Cardiac septum (tissue), 1 donor: ENCODE results near the gene CENPC. TPM values are rescaled to one million over a fixed set of nuclear protein-coding genes. Genes with fewer than 3 reads are reported as not detected.

ENCODE experiments used
- DNase-seq: peaks from one replicate; pipeline ENCODE4 v3.0.0-alpha.2; 2020; ENCODE audit warnings: low spot score
- intact Hi-C: fragments of 100-400 bp; cut with DNase I; formaldehyde crosslinking; loops from one replicate; pipeline ENCODE4 v1.14.0; 2022
- long read RNA-seq: library from polyadenylated mRNA; unstranded; transcript quantifications from one replicate; pipeline ENCODE4 v2.0.0, GENCODE V29; 2021
- total RNA-seq: library from RNA; stranded (reverse); fragmentation: NEBNext Ultra II Directional; extraction: Animal tissue kit (Norgen Biotek cat#: 25700); gene quantifications from one replicate; pipeline ENCODE4 v1.2.1, GENCODE V29; 2021
- donor health status: DM: no; HTN: no; CAD: no.

Gene CENPC
- 9.3 TPM for total RNA-seq
- long read RNA-seq, full-length matches to known transcripts, result 3 of 7 reads
- long read RNA-seq, partial matches to known transcripts, result 1 of 7 reads
- long read RNA-seq, other reads (novel, unspliced or antisense), result 3 of 7 reads

DNA sequence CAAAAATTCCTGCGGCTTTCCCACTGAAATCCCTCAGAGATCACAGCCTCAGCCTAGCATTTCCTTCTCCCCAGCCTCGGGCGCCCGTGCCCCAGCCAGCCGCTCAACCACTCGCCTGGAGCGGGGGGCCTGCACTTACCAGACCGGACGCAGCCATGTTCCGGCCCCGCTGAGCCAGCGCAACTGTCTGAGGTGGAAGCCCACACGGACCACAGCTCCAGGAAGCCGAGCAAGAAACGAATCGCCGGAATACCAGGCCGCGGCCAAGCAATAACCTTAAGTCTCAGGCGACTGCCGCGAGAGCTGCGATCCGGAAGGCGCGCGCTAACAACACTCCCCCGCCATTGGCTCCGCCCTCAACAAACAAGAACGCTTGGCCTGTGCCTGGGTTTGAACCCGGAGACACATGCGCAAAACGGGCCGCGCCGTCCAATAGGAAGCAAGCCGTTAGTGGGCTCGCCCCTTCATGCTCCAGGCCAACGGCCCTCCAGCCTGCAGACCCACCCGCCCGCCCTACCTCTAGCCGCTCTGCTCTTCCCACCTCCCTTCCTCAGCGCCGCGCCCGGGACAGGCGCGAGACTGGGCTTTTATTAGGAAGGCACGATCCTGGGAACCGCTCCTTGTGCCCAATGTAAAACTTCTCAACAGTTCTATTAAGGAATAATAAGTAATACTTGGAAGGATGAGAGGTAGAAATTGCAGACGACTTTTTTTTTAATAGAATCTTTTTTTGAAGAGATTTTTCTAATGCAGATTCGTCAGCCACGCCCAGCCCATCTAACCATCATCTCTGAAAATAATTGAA, at the start of gene CENPC:
TSS of gene CENPC (minus strand) at position 305 of the 805 bp plus-strand sequence. CDS start at position 157, 148 bp downstream.
- intact Hi-C loops, result loop anchor here (5.0 kb wide), 1 partner anchor 157 kb away; the partner anchor contains the start of gene UBA6
- peak; percentile 97 for DNase-seq

DNA sequence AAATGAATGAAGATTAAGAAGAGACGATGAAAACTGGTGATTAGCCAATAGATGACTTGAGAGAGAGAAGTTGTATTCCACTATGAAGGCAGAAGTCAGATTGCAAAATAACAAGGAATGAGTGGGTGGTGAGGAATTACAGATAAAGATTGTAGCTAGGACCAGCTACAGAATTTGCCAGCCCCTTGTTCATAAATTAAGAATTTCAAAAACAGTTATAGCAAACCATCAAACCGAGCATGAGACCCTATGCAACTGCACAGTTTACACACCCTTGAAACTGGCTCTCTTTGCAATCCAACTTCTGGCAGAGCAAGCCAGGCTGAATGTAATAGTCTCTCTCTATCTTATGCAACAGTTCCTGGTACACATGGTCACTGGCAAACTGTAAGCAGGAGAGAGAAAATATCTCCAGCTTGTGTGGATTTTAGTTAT, 48.5 kb upstream of the CENPC start:
- no peak for DNase-seq

DNA sequence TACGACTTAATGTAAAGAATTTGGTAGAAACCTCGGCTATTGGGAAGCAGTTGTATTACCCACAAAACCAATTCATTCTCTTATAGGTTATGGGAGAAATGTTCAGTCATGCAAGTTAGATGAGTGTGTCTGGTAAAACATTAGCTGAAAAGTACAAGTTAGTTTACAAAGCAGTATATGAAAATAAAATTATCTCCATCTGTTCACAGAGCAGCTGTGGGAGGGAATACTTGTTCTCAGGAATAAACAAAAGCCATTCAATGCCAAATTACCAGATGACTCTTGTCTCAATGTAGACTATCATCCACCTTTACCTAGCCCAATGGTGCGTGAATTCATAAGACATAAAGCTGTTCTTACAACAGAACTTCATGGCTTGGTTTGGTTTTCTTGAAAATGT, 41.9 kb upstream of the CENPC start:
- intact Hi-C loops, result no loop called here
- DNase-seq, result no peak

More for the DNA sequence above, 48.5 kb upstream of the CENPC start:
- intact Hi-C loops, result no loop called here

DNA sequence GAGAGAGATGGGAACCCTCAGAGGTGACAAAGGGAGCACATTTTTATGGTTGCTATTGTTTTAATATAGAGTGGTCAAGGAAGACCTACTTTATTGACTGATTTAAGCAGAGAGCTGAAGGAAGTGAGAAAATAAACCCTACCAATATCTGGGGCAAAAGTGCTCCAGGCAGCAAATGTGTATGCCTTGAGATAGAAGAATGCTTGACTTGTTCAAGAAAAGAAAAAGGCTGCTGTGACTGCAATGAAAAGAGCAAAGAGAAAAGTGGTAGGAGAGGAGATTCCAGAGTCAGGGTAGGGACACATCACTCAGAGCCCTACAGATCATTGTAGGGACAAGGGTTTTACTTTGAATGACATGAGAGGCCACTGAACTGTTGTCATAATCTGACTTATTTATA, 39.2 kb upstream of the CENPC start:
- DNase-seq, result no peak
- intact Hi-C loops, result no loop called here

GRCh38 chr4:67581913-67582312, 36.6 kb upstream of the CENPC start:
- intact Hi-C loops, result no loop called here
- no peak for DNase-seq

- no peak for DNase-seq
- intact Hi-C loops, result no loop called here
Observed at GRCh38 chr4:67581208-67581857, 36.0 kb upstream of the CENPC start.

- intact Hi-C loops, result no loop called here
Observed at GRCh38 chr4:67580577-67580976, 35.3 kb upstream of the CENPC start.

DNA sequence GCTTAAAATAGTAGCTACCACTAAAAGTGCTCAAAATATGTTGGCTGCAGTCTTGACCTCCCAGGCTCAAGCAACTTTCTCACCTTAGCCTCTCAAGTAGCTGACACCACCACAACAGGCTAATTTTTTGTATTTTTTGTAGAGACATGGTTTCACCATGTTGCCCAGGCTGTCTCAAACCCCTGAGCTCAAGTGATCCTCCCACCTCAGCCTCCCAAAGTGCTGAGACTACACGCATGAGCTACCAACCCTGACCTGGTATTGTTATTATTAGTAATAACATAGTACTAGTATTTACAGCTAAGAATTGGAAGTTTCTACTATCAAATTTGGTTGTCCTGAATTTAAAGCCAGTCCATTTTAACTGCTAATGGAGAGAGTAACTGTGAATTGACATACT, 31.2 kb upstream of the CENPC start:
- intact Hi-C loops, result no loop called here
- no peak for DNase-seq

More at GRCh38 chr4:67580577-67580976, 35.3 kb upstream of the CENPC start:
- no peak for DNase-seq

GRCh38 chr4:67576059-67576466, 30.8 kb upstream of the CENPC start:
- DNase-seq, result no peak
- intact Hi-C loops, result no loop called here

GRCh38 chr4:67575232-67576058, 30.1 kb upstream of the CENPC start:
- DNase-seq, result no peak
- intact Hi-C loops, result no loop called here

- intact Hi-C loops, result no loop called here
Observed at GRCh38 chr4:67573193-67573592, 27.9 kb upstream of the CENPC start.

DNA sequence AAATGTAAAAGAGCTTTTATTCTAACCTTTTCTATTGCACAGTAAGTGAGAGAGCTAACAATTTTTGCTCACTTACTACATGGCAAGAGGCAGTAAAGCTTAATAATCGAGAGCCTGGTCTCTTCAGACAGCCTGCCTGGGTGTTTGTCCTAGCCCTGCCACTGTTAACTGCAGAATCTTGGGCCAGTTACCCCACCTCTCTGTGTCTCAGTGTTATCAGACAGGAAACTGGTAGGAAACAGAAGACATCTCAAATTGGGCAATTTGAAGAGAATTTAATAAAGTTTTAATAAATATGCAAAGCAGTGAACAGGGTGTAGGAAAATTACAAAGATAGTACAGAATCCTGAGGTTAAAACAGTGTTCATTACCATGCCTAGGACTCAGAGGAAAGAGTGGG, 26.7 kb upstream of the CENPC start:
- intact Hi-C loops, result no loop called here

More at GRCh38 chr4:67573193-67573592, 27.9 kb upstream of the CENPC start:
- DNase-seq, result no peak

DNA sequence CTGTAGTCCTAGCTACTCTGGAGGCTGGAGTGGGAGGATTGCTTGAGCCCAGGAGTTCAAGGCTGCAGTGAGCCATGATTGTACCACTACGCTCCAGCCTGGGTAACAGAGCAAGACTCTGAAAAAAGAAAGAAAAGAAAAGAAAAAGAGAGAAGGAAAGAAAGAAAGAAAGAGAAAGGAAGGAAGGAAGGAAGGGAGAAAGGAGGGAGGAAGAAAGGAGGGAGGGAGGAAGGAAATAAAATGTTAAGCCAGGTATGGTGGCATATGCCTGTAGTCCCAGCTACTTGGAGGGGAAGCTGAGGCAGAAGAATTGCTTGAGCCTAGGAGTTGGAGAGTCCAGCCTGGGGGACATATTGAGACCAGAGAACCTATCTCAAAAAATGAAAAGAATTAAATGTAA, 25.2 kb upstream of the CENPC start:
- DNase-seq, result no peak
- intact Hi-C loops, result no loop called here

More for the DNA sequence above, 26.7 kb upstream of the CENPC start:
- DNase-seq, result no peak

DNA sequence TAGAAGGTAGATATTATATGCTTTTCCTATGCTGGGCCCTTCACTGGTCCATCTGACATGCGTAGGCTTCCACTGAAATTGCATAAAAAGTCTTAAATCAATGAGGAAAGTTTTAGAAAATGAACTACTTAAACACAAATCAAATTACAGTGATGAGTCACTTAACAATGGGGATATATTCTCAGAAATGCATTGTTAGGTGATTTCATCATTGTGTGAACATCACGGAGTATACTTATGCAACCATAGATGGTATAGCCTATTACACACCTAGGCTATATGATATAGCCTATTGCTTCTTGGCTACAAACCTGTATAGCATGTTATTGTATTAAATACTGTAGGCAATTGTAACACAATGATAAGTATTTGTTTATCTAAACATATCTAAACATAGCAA, 23.5 kb upstream of the CENPC start:
- no peak for DNase-seq
- intact Hi-C loops, result no loop called here

DNA sequence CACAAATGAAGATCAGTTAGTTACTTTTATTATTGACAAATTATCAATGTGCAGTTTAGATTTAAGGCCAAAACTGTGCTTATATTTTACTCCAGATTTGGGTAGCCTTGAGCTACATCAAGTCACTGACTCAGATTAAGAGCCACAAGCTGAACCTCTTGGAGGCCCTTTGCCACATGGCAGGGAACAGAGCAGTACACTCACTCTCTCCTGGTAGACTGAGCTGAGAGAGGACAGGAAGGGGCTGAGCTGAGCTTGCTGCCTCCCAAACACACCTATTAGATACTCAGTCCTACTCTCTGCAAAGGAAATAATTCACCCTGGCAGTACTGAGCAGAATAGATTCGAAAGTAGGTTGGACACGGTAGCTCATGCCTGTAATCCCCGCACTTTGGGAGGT, 21.0 kb upstream of the CENPC start:
- intact Hi-C loops, result no loop called here
- no peak for DNase-seq

DNA sequence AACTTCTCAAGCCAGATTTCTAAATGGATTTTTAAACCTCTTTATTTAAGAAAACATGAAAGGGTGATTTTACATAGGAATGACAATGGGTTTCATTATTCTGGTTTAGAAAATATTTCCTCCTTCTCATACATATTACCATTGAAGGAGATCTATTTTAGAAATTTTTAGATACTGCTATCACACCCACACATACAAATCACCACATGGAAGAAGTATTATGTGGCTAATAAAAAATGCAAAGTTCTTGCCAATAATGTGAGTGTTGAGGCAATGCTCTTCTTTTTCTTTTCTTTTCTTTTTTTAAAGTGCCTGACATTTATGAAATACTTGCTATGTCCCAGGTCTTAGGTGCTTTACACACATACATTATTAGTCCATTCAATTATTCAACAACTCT, 20.0 kb upstream of the CENPC start:
- intact Hi-C loops, result no loop called here
- no peak for DNase-seq

DNA sequence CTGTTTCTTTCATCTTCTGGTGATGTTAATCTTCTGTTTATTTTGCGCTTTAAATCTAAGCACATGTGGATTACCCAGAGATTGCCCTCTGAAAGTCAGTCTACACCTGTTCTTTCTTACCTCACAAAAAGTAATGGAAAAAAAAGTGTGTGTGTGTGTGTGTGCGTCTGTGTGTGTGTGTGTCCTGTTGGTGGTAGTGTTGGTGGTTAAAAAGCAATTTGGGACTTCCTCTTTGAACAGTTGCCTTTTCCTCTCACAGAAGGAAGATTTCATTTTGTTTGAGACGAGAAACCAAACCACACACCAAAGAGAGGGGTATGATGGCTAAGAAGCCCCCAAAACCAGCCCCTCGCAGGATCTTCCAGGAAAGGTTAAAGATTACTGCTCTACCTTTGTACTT, 13.2 kb upstream of the CENPC start, which contains the start of gene STAP1:
TSS of gene STAP1 (plus strand) at position 235 of the 400 bp plus-strand sequence. CDS start at position 318, 83 bp downstream.
- DNase-seq, result no peak
- intact Hi-C loops, result no loop called here

DNA sequence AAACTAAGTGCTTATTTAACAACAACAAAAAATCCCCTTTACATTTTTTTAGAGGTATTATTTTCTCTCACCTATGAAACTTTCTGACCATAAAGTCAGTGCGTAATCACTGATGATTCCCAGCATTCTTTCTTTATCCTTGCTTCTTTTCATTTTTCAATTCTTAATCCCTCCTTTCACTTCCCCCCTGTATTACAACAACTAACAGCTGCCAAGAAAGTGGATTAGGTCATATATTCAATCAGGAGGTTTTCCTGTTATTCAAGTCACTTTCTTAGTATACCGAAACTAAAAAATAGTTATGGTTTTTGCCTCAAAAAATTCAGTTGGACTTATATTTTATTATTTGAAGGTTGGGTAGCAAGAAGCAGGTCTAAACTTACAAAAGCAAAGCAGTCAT, 11.1 kb upstream of the CENPC start:
- intact Hi-C loops, result no loop called here
- no peak for DNase-seq

DNA sequence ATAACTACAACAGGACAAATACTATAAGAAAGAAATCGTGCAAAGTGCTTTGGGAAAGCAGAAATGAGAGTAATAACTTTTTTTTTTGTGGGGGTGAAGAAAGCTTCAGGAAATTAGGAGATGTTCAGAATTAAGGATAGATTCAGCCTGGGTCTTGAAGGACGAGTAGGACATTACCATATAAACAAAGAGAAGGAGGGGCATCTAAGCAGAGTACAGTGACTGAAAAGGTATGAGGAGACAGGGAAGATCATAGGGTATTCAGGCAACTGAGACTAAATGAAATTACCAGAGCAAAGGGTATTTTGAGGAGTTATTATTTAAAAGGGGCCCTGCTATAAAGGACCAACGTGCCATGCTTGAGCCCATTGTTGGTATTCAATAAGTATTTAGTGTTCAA, 10.1 kb upstream of the CENPC start:
- no peak for DNase-seq
- intact Hi-C loops, result no loop called here

- DNase-seq, result no peak
- intact Hi-C loops, result no loop called here
Observed at GRCh38 chr4:67554096-67554495, 8.8 kb upstream of the CENPC start.
